CD4-positive, alpha-beta T cell treated with Interleukin-21 for 1 hour (primary cell): ENCODE measurements around the gene MYBBP1A.

Experiments
- DNase-seq: peaks from one replicate; pipeline ENCODE4 v3.0.0-alpha.2; 2020

MYBBP1A gene

GRCh38 chr17:4513113-4514032, 41.8 kb downstream of the MYBBP1A start:
- DNase-seq, result no peak

- DNase-seq, result no peak
Observed at GRCh38 chr17:4512156-4513112, 42.8 kb downstream of the MYBBP1A start.

GRCh38 chr17:4511199-4511932, 43.8 kb downstream of the MYBBP1A start:
- no peak for DNase-seq

DNA sequence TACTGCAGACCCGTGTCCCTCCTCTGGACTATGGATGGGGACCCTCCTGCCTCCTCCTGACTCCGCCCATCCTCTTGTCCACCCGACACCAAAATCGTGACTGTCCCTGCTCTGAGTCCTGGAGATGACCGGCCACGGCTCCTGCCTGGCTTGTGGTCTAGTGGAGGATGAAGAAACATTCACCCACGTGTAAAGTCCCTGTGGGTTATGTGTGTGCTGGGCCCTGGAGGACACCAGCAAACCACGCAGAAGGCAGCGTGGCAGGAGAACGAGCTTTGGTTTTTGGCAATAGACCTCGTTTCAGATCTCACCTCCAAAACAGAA, 44.6 kb downstream of the MYBBP1A start:
- no peak for DNase-seq

DNA sequence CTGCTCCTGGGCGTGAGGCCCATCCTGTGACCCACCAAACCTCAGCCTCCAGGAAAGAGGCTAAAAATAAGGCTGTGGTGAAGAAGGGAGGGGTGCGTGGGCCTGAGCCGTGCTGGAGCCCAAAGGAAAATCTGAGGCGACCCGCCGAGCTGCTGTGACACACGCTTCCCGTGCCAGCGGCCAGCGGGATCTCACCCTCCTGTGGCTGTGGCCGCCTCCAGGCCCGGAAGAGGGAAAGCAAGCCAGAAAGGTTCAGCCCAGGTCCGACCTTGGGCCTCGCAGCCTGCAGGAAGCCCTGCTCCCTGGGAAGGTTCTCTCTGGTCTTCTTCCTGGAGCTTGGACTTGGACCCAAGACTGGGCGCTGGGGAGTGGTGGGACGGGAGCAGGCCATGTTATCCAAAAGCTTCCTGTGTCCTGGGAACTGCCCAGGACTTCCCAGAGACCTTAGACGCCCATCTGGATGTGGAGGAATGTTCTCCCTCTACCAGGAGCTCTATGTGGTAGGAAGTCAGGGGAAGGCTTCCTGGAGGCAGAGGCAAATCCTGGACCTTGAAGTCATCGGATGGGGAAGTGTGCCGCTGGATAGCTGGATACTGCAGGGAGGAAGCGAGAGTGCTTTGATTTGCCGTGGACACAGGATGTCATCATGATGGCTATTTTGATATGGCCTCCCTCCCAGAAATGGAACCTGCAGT, 45.1 kb downstream of the MYBBP1A start:
- no peak for DNase-seq

- DNase-seq, result peak; percentile 32
Observed at GRCh38 chr17:4509401-4509800, 45.8 kb downstream of the MYBBP1A start.

DNA sequence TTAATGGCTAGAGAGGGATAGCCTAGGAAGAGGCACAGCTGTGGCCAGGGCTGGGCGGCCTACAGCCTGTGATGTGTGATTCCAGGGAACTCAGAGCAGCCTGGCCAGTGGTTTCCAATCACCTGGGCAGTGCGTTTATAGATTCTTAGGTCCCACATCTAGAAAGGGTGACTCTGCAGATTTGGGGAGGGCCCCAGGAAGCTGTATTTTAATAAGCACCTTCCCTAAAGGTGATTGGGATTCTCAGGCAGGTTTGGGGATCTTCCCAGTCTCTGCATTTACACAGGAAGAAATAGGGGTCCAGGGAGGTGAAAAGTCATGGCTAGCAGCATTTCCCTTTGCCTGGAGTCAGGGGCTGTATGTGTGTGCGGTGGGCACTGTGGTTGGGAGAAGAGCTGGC, 47.0 kb downstream of the MYBBP1A start:
- no peak for DNase-seq

DNA sequence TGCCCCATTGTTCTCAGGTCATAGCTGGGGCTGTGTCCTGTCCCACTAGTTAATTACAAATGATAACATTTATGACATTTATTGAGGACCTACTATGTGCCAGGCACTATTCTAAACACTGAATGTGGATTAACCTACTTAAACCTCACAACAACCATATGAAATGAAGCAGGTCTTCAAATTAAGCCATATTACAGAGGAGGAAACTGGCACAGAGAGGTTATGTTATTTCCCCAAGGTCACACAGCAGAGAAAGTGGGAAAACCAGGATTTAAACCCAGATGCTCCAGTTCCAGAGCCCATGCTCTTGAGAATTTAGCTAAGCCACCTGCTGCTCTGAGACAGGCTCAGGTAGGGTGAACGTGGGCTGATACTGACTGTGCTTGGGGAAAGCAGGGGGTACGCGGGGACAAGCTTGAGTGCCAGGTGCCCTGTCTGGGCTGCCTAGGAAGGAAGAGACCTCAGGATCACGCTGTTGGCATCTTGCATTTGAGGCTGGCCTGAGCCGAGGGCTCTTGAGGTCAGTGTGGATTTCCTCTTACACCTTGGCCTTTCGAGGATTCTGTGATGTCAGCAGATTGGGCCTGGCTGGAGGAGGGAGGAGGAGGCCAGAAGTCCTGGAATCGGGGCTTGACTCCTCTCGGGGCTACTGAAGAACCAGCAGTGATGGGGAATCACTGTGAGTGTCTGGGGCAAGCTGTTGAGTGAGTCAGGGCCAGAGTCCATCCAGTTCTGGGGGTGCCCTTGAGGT, 47.6 kb downstream of the MYBBP1A start:
- no peak for DNase-seq

DNA sequence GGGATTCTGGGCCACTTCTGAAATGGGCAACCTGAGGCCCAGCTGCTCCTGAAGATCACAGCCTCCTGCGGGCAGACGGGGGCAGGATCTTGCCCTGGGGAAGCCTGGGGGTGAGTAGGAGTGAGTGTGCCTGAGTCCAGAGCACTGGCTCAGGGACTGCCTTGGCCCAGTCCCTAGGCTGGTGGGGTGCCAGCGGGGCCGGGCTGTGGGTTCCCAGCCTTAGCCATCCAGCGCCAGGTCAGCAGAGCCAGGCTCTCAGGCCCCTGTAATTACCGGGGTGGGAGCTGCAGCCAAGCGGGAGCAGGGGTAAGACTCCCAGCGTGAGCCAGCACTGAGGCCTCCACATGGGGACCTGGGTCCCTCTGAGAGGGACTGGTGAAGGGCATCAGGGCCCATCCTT, 48.3 kb downstream of the MYBBP1A start:
- no peak for DNase-seq

DNA sequence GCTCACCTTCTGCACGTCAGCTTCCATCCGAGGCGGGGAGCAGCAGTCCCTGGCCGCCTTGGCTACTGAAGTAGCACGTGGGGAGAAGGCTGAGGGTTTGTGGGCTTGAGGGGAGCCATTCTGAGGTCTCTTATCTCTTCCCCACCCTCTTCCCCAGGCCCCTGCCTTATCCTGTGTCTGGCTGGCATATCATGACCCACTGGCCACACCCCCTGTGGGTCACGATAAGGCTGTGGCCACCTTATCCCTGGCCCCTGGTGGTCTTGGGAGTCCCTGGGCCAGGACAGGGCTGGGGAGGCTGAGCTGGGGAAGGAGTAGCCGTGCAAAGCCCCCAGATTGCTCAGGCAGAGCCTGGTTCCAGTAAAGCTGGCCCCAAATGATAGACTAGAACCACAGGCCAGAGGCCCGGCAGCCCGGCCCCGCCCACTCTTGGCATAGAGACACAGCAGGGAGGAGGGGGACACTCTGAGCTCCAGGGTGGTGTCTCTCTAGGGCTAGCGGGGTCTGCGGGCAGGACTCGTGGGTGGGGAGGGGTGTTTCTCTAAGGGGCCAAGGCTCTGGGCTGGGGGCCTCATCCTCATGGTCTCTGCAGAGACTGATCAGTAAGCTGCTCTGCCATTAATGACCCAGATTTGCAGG, 48.9 kb downstream of the MYBBP1A start:
- no peak for DNase-seq

GRCh38 chr17:4505187-4505586, 50.0 kb downstream of the MYBBP1A start:
- no peak for DNase-seq

GRCh38 chr17:4504188-4504587, 51.0 kb downstream of the MYBBP1A start:
- no peak for DNase-seq

DNA sequence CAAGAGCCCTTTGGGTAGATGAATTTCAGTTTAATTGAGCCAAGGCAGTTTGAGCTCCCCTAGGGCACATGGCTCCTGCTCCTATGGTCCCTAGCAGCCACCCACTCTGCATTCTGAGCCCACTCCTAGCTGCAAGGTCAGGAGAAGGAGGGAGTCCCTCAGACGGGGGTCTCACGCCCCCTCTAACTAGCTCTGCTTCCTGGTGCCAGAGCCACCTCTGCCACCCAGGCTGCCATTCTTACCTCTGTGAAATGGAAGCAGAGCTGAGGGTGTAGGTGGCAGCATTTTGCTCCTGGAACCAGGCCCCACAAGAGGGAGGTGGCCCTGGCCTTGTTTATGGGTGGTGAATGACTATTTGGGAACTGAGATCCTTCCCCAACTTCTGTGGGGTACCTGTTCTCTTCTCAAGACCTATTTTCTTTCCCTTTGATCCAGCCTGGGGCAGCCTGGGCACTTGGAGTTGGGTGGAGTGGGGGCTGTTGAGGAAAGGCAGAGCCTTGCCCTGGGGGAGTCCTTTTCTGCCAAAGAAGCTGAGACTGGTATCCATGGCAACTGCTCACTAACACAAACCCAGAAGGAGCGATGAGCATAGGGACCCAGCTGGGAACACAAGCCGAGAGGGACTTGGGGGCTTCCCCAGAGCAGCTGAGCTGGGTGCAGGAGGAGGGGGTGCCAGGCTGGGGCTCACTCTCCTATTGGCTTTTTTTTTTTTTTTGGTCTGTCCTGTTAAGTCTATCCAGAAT, 51.7 kb downstream of the MYBBP1A start:
- no peak for DNase-seq

DNA sequence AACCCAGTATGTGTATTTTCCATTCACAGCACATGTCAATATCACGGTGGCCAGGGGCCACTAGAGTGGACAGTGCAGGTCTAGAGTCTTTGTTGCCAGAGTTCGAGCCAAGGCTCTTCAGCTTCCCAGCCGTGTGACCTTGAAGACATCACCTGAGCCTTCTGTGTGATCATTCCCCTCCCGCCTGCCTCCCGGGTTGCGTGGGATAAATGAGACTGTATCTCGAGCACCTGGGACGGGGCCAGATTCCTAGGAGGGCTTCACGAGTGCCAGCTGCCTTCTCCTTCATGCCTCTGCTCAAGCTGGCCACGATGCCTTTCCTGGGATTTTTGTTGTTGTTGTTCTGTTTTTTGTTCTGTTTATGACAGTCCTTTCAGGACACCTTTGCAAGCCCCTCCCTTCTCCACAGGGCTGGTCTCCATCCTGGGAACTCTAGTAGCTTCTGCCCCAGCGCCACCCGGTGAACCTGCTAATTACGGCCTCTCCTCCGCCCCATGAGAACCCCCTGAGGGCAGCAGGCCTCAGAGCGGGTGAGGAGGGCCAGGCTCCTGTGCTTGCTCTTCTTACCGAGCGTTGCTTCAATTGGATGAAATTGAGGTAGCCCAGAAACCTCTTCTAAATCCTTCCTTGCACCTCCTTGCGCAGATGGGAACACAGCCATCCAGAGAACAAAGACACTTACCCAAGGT, 52.6 kb downstream of the MYBBP1A start:
- no peak for DNase-seq

DNA sequence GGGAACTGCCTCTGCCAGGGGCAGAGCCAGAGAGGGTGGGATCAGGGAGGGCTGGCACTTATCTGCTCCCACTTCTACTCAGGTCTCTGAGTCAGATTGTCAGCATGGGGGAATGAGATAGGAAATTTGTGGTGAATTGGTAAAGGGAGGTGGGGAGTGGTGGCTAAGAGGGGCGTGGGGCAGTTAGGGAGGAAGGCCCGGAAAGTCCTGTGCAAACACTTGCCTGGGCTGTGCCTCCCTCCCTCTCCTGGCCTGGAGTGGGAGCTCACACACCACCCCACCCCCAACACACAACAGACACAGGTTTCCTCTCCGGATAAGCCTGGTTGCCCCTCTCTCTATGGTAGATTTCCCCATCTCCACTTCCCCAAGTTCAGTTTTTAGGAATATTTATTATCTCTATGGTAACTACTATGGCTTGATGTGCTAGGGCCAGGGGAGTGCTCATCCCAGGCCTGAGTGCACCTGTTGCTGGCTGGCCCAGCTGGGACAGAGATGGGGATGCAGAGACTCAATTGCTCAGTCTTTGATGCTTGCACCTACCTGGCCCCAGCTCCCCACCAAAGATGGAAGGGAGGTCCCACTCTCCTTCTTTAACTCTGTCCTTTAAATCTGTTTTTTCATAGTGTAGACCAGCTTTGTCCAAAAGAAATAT, 53.8 kb downstream of the MYBBP1A start:
- DNase-seq, result no peak

- no peak for DNase-seq
Observed at GRCh38 chr17:4500191-4500571, 55.0 kb downstream of the MYBBP1A start.

- peak; percentile 45 for DNase-seq
Observed at GRCh38 chr17:4499431-4500190, 55.6 kb downstream of the MYBBP1A start.
